GM10266 (cell line): ENCODE results near the gene SRRT.

Experiments used
- DNase-seq: peaks from one replicate; pipeline ENCODE4 v3.0.0; 2012; ENCODE audit errors: extremely low spot score
- CTCF ChIP-seq: IDR thresholded peaks from 2 replicates; pipeline ENCODE4 v1.5.1; 2012; ENCODE audit warnings: mild to moderate bottlenecking, low read depth; ENCODE audit not compliant: control insufficient read depth, insufficient read depth; ENCODE audit errors: missing control alignments

The SRRT gene

GRCh38 chr7:100860702-100861615 is 13.9 kb upstream of the SRRT start:
- DNase-seq: no peak
- TF ChIP-seq CTCF: no peak

DNA sequence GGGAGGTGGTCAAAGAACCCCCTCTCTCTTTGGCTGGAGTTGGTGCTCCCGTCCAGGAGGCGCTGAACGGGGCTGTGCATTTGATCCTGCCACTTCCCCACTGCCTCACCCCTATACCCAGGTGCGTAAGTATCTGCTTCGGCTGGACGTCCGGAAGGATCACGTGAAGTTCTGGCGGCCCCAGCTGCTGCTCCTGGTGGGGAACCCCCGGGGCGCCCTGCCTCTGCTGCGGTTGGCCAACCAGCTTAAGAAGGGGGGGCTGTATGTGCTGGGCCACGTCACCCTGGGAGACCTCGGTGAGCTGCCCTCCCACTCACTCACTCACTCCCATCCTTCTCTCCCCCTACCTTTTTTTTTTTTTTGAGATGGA is 13.3 kb upstream of the SRRT start:
- TF ChIP-seq CTCF: no peak
- DNase-seq: no peak

DNA sequence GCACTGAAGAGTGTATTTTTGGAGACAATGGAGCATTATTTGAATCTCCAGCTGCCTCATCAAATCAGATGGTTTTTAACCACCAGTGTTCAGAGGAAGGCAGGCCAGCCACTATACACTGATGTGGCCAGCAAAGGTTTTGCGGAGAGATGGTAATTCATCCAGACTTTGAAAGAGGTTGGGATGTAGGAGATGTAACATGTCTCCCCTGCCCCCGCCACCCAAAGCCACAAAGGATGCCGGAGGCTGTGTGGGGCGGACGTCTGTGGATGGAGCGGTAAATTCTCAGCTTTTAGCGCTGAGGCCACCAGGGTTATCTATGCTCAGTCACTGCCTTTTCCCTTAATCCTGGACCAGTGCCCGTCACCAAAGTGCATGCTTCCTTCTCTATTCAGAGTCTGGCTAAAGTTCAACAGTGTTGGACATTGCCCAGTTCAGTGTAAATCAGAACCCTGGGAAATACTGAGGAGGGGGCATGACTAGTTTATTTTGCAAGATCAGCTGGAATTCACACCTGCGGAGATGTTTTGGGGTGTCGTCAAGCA is 11.4 kb upstream of the SRRT start:
- no peak for TF ChIP-seq CTCF
- DNase-seq: no peak

GRCh38 chr7:100864263-100864845 is 10.5 kb upstream of the SRRT start:
- no peak for TF ChIP-seq CTCF
- DNase-seq: no peak

GRCh38 chr7:100865372-100865911 is 9.5 kb upstream of the SRRT start:
- TF ChIP-seq CTCF: no peak
- no peak for DNase-seq

- no peak for DNase-seq
- no peak for TF ChIP-seq CTCF
Measured at GRCh38 chr7:100865938-100866728, 8.8 kb upstream of the SRRT start.
